M059J (cell line): ENCODE results near the gene SEC22C. TPM values are rescaled to one million over a fixed set of nuclear protein-coding genes. Genes with fewer than 3 reads are reported as not detected.
"Not testable (repeated sequence)": the region's sequence is repeated elsewhere in the genome, so short reads cannot be mapped to it uniquely, and the experiment has no call there.

Experiments used
- DNase-seq: peaks from one replicate; pipeline ENCODE4 v3.0.0-alpha.2; 2012; ENCODE audit warnings: low read depth
- total RNA-seq: library from RNA; depleted of rRNA; stranded (reverse); fragments of >200 nt; shearing (Covaris generic); gene quantifications from 2 replicates; pipeline ENCODE4 v1.2.3, GENCODE V29; 2014; rRNA removed

SEC22C gene
- total RNA-seq: 47.3 and 57.7 TPM in 2 replicates

GRCh38 chr3:42581709-42582473, at the start of gene SEC22C:
SEC22C (minus strand) TSS chr3:42581967; CDS start chr3:42569046, 12,921 bp downstream.
- peak; percentile 90 for DNase-seq

- DNase-seq: no peak
Measured at GRCh38 chr3:42613462-42613861, 31.7 kb upstream of the SEC22C start.

DNA sequence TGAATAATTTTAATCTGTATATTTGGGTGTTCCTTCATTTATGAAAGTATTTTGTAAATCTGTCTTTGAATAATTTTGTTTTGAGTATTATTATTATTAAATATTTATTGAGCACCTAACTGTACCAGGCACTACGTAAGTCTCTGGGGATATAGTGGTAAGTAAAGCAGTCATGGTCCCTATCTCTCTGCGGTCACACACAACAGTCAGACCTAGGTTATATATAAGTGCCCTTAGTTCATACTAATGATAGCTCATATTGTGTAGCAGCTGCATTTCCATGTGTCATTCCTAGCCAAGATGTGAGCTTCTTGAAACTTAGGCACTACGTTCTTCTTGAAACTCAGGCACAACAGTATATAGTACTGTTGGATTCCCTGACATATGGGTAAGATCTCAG, 31.2 kb upstream of the SEC22C start:
- DNase-seq: no peak

- DNase-seq: no peak
Measured at GRCh38 chr3:42612217-42612616, 30.4 kb upstream of the SEC22C start.

GRCh38 chr3:42610976-42611375, 29.2 kb upstream of the SEC22C start:
- DNase-seq: no peak

DNA sequence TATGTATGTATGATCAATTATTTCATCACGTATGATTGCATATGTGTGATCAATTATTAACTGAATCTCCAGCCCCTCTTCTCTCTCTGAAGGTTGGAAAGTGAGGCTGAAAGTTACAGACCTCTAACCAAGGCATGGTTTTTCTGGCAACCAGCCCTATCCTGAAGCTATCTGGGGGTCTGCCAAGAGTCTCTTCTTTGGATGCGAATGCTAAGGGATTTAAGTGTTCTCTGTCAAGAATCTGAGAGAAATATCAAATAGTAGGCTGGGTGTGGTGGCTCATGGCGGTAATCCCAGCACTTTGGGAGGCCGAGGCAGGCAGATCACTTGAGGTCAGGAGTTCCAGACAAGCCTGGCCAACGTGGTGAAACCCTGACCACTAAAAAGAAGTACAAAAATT, 26.8 kb upstream of the SEC22C start:
- peak; percentile 61 for DNase-seq

- DNase-seq: no peak
Measured at GRCh38 chr3:42605546-42606173, 23.9 kb upstream of the SEC22C start.

GRCh38 chr3:42602961-42603360, 21.2 kb upstream of the SEC22C start:
- no peak for DNase-seq

GRCh38 chr3:42601896-42602581, 20.3 kb upstream of the SEC22C start:
- DNase-seq: no peak

DNA sequence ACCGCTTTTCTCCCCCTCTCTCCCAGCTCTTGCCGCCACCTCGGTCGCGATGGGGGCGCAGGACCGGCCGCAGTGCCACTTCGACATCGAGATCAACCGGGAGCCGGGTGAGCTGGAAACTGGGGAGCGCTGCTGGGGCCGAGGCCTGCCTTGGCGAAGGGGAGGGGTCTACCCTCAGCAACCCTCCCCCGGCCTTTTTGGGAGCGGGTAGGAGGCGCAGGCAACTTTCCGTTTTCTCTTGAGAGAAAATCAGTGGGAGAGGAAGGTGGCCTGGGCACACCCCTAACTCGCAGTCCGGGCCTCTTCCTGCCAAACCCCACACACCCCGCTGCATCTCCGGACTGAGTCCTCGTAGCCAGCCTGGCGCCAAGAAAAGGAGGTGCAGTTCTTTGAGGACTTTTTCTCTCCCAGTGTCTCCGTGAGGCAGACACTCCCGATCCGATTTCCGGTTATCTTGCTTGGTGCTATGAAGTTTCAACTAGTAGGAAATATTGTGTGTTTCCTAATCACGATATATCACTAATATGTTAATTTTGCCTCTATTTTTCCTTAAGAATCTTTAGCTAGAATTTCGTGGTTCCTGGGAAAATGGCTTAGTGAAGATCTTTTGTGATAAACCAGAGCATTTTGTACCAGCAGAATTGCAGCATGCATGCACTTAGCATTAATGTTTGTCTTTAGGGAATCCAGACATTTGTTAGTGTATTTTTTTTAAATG, 19.4 kb upstream of the SEC22C start:
- DNase-seq: peak; percentile 80

DNA sequence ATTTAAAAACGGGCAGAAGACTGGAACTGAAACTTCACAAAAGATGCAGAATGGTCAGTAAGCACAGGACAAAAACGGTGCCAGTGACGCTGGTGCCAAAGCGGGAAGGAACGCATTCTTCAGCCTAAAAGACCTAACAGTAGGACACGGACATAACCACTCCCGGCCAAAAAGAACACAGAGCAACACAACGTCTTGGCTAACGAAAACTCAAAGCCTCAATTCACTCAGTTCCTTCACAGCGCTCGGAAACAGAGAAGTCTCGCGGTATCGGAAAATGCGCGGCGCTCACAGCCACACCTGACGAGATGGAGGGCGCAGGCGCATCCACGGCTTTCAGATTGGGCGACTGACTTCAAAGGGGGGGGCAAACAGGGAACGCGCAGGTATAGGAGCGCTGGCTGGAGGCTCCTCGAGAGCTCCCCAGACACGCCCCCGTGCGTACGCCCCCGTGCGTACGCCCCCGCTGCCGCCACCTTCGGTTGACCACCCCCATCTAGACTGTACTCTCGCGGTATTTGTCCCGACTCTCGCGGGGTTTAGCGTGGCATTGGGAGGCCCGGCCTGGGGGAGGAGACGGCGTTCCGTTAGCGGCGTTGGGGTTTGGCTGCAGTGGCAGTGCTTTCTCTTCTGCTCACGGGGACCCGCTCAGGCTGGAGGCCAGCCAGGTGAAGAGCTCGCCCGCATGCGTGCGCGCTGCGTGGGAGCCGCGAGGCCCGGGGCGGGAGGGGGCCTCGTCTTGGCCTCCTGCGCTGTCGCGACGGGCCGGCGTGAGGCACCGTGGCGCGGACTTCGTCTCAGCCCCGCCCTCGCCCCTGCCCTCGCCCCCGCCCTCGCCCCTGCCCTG, 18.6 kb upstream of the SEC22C start, which contains the start of gene NKTR:
NKTR (plus strand) TSS at position 576 of the 847 bp plus-strand sequence. CDS start 321 bp downstream, outside the sequence.
- DNase-seq: peak; percentile 98

DNA sequence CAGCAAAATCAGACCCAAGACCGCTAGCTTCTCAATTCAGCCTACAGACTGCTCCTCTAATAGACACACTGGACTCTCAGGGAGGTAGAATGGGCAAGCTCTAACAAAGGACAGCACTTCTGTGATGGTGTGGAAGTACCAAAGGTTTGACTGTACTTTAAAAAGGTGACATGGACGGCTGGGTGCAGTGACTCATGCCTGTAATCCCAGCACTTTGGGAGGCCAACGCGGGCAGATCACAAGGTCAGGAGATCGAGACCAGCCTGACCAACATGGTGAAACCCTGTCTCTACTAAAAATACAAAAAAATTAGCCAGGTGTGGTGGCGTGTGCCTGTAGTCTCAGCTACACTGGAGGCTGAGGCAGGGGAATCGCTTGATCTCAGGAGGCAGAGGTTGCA, 15.3 kb upstream of the SEC22C start:
- DNase-seq: not testable (repeated sequence)

DNA sequence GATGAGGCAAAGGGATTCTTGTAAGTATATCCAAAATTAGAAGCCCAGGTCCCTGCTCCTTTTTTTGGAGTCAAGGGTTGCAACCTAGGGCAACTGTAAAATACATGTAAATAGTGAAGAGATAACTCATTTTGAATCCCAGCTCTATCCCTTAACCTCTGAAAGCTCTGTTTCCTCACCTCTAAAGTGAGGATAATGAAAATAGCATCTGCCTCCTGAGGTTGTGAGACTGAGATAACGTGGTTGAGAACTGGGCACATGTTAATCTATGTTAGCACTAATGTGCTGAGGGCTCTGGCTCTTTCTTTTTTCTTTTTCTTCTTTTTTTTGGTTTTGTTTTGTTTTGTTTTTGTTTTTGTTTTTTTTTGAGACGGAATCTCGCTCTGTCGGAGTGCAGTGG, 13.9 kb upstream of the SEC22C start:
- no peak for DNase-seq

DNA sequence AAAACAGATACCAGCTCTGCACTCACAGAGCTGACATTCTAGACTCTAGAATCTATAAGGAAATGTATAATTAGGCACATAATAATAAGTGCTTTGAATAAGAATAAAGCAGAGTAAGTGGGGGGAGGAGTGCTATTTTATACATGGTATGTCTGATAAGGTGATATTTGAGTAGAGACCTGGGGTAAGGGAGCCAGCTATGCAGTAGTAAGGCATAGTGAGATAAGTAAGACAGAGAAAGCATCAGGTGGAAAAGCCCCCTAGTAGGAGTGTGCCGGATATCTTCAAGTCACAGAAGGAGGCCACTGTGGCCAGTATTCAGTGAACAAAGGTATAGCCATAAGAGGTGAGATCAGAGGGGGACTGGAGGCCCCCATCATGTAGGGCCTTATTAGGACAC, 11.9 kb upstream of the SEC22C start:
- DNase-seq: no peak

- no peak for DNase-seq
Measured at GRCh38 chr3:42591811-42592210, 10.0 kb upstream of the SEC22C start.

DNA sequence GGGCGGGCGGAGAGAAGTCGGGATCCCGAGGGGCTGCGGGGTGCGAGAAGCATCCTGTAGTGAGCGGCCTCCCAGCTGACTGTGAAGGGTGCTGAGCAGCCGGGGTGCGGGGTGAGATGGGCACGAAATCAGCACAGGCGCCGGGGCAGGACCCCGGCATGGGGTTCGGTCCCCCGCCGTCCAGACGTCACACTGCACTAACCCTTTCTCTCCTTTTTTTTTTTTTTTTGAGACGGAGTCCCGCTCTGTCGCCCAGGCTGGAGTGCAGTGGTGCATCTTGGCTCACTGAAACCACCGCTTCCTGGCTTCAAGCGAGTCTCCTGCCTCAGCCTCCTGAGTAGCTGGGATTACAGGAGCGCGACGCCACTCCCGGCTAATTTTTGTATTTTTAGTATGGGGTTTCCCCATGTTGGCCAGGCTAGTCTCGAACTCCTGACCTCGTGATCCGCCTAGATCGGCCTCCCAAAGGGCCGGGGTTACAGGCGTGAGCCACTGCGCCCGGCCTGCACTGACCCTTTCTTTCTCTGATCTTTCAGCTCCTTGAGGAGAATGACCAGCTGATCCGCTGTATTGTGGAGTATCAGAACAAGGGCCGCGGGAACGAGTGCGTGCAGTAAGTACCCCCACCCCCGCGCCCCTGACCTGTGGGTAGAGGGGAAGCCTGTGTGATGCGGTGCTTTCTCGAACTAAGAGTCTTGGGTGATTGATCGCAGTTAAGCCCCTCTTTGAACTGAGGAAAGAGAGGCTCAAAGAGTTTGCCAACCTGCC, 9.4 kb upstream of the SEC22C start:
- DNase-seq: peak; percentile 29

- no peak for DNase-seq
Measured at GRCh38 chr3:42589382-42590109, 7.8 kb upstream of the SEC22C start.

DNA sequence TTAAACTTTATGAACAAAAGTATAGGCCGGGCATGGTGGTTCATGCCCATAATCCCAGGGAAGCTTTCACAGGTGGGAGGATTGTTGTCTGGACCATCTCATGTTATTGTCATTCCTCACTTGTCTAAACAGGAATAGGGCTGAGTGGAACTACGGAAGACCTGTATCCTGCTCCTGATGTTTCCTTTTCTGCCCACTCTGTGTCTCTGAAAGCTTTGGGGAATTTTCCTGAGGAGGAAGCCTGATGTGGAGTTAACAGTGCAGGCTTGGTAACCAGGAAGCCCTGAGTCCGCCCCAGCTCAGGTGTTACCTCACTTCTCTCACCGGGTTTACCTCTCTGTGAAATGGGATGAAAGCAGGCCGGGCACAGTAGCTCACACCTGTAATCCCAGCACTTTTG, 6.9 kb upstream of the SEC22C start:
- DNase-seq: no peak

- no peak for DNase-seq
Measured at GRCh38 chr3:42582474-42583070, 805 bp upstream of the SEC22C start.
